Measurements from ENCODE around the gene HSPA14. TPM values are rescaled to one million over a fixed set of nuclear protein-coding genes. Genes with fewer than 3 reads are reported as not detected.
"Not testable (repeated sequence)": the region's sequence is repeated elsewhere in the genome, so short reads cannot be mapped to it uniquely, and the experiment has no call there.

The HSPA14 gene
- total and polyA plus RNA-seq, 4 donors, result 11.1 to 13.6 (median 12.0) TPM

DNA sequence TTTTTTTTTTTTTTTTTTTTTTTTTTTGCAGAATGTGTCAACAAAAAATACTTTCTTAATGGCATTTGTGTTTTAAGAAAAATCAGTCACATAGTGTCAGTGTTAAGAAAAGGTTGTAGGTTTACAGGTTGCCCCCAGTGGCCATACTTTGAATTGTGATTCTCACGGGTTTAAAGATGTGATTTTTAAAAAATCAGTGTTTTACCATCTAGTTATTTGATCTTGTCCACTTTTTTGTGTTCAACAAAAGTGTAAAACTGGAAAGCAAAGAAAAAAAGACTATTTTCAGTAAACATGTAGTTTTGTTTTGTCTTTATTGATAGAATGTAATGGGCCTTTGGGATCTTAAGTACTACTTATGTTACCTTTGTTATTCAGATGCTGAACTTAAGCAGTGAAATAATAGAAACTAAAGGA lies 66.2 kb downstream of the HSPA14 start:
- no peaks in the 10 kb centered on the region for H3K27me3 ChIP-seq (ENCODE audit: control insufficient read depth in 3 of 3, insufficient read depth in 3 of 3, low read length in 2 of 3)
- H3K4me1 ChIP-seq (ENCODE audit: control insufficient read depth in 5 of 5, insufficient read depth in 5 of 5, low read length in 5 of 5), result no peaks in the 10 kb centered on the region
- TF ChIP-seq, protein P1, sequence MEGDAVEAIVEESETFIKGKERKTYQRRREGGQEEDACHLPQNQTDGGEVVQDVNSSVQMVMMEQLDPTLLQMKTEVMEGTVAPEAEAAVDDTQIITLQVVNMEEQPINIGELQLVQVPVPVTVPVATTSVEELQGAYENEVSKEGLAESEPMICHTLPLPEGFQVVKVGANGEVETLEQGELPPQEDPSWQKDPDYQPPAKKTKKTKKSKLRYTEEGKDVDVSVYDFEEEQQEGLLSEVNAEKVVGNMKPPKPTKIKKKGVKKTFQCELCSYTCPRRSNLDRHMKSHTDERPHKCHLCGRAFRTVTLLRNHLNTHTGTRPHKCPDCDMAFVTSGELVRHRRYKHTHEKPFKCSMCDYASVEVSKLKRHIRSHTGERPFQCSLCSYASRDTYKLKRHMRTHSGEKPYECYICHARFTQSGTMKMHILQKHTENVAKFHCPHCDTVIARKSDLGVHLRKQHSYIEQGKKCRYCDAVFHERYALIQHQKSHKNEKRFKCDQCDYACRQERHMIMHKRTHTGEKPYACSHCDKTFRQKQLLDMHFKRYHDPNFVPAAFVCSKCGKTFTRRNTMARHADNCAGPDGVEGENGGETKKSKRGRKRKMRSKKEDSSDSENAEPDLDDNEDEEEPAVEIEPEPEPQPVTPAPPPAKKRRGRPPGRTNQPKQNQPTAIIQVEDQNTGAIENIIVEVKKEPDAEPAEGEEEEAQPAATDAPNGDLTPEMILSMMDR (IDR thresholded peaks at IDR 0.05; ENCODE audit: control extremely low read depth, extremely low read depth), result no peak
- peaks cover 8 to 33% (median 26%) of the 10 kb centered on the region in 4 donors for H3K36me3 ChIP-seq (ENCODE audit: control insufficient read depth in 4 of 4, insufficient read depth in 4 of 4, low read length in 4 of 4)
- no peak overlapping the region for H3K9ac ChIP-seq (ENCODE audit: insufficient read depth in 1 of 2, low read length in 2 of 2)
- DNase-seq, result peak in 2 of 3 donors; percentile 32 to 41
- WGBS, 2 donors, result 38 to 44% methylated on average over 1 of the region's 1 CpG
- H3K9me3 ChIP-seq (ENCODE audit: control insufficient read depth in 4 of 4, insufficient read depth in 3 of 4, low read length in 3 of 4), result peaks cover 0 to 2% (median 0%) of the 10 kb centered on the region in 4 donors
- H3K27ac ChIP-seq (ENCODE audit: low read depth in 1 of 2, low read length in 1 of 2), result no peak overlapping the region
- H3K4me3 ChIP-seq, result no peak overlapping the region
- no peak for ATAC-seq (ENCODE audit: insufficient read depth, low FRiP score)

DNA sequence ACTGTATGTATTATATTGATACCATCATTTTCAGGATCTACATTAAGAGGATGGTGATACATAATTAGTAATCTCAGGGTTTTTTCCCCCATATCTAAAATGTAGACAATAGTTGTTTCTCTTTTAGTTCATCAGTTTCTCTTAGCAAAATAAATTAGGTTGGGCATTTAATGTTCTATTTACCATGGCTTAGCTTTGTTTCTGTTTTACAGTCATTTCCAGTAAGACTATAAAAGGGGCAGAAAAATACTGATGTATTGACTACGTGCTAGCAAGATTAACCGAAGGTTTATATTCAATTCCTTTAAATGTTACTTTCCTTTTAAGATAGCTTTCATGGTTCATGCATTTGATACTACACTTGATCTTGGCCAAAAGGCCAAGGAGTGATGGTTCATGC lies 66.8 kb downstream of the HSPA14 start:
- 94 to 100% methylated on average over 2 of the region's 2 CpGs for WGBS, 2 donors
- DNase-seq, result no peak

GRCh38 chr10:14905890-14906289 lies 67.8 kb downstream of the HSPA14 start:
- Histone ChIP-seq H3K27ac (ENCODE audit: low read depth in 1 of 2, low read length in 1 of 2) (no peak overlapping the region), H3K4me1 (ENCODE audit: control insufficient read depth in 5 of 5, insufficient read depth in 5 of 5, low read length in 5 of 5) (no peaks in the 10 kb centered on the region), H3K27me3 (ENCODE audit: control insufficient read depth in 3 of 3, insufficient read depth in 3 of 3, low read length in 2 of 3) (no peaks in the 10 kb centered on the region), H3K36me3 (ENCODE audit: control insufficient read depth in 4 of 4, insufficient read depth in 4 of 4, low read length in 4 of 4) (peaks cover 9 to 41% (median 34%) of the 10 kb centered on the region in 4 donors), H3K9me3 (ENCODE audit: control insufficient read depth in 4 of 4, insufficient read depth in 3 of 4, low read length in 3 of 4) (peaks cover 0 to 2% (median 0%) of the 10 kb centered on the region in 4 donors), H3K9ac (ENCODE audit: insufficient read depth in 1 of 2, low read length in 2 of 2) (no peak overlapping the region), H3K4me3 (no peak overlapping the region)
- WGBS, 2 donors, result 70 to 85% methylated on average over 2 of the region's 2 CpGs
- TF ChIP-seq, protein P1 (IDR thresholded peaks at IDR 0.05; ENCODE audit: control extremely low read depth, extremely low read depth), result no peak
- ATAC-seq (ENCODE audit: insufficient read depth, low FRiP score) (no peak), DNase-seq (no peak)

More for the DNA sequence above, 66.8 kb downstream of the HSPA14 start:
- H3K27me3 ChIP-seq (ENCODE audit: control insufficient read depth in 3 of 3, insufficient read depth in 3 of 3, low read length in 2 of 3), result no peaks in the 10 kb centered on the region
- no peak for ATAC-seq (ENCODE audit: insufficient read depth, low FRiP score)
- peaks cover 8 to 34% (median 27%) of the 10 kb centered on the region in 4 donors for H3K36me3 ChIP-seq (ENCODE audit: control insufficient read depth in 4 of 4, insufficient read depth in 4 of 4, low read length in 4 of 4)
- H3K4me1 ChIP-seq (ENCODE audit: control insufficient read depth in 5 of 5, insufficient read depth in 5 of 5, low read length in 5 of 5), result no peaks in the 10 kb centered on the region
- H3K9me3 ChIP-seq (ENCODE audit: control insufficient read depth in 4 of 4, insufficient read depth in 3 of 4, low read length in 3 of 4), result peaks cover 0 to 2% (median 0%) of the 10 kb centered on the region in 4 donors
- no peak overlapping the region for H3K4me3 ChIP-seq
- H3K9ac ChIP-seq (ENCODE audit: insufficient read depth in 1 of 2, low read length in 2 of 2), result no peak overlapping the region
- no peak overlapping the region for H3K27ac ChIP-seq (ENCODE audit: low read depth in 1 of 2, low read length in 1 of 2)
- TF ChIP-seq, protein P1 (IDR thresholded peaks at IDR 0.05; ENCODE audit: control extremely low read depth, extremely low read depth), result no peak

- Histone ChIP-seq H3K27me3 (ENCODE audit: control insufficient read depth in 3 of 3, insufficient read depth in 3 of 3, low read length in 2 of 3) (no peaks in the 10 kb centered on the region), H3K4me1 (ENCODE audit: control insufficient read depth in 5 of 5, insufficient read depth in 5 of 5, low read length in 5 of 5) (no peaks in the 10 kb centered on the region)
Measured at GRCh38 chr10:14906765-14907164, 68.7 kb downstream of the HSPA14 start.

DNA sequence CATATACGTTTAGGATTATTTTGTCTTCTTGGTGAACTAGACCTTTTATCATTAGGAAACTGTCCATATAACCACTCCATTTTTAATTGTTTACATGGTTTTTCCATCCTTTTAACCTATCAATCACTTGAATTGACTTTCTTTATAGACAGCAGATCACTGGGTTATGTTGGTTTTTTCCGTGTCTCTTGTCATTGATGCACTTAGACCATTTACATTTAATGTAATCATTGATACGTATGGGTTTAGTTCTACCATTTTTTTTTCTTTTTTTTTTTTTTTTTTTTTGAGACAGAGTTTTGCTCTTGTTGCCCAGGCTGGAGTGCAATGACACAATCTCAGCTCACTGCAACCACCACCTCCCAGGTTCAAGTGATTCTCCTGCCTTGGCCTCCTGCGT lies 69.5 kb downstream of the HSPA14 start:
- peaks cover 12 to 49% (median 40%) of the 10 kb centered on the region in 4 donors for H3K36me3 ChIP-seq (ENCODE audit: control insufficient read depth in 4 of 4, insufficient read depth in 4 of 4, low read length in 4 of 4)
- not testable (repeated sequence) for H3K9ac ChIP-seq (ENCODE audit: insufficient read depth in 1 of 2, low read length in 2 of 2); H3K27ac ChIP-seq (ENCODE audit: low read depth in 1 of 2, low read length in 1 of 2); H3K27me3 ChIP-seq (ENCODE audit: control insufficient read depth in 3 of 3, insufficient read depth in 3 of 3, low read length in 2 of 3); H3K4me3 ChIP-seq; ATAC-seq (ENCODE audit: insufficient read depth, low FRiP score); H3K9me3 ChIP-seq (ENCODE audit: control insufficient read depth in 4 of 4, insufficient read depth in 3 of 4, low read length in 3 of 4); DNase-seq; H3K4me1 ChIP-seq (ENCODE audit: control insufficient read depth in 5 of 5, insufficient read depth in 5 of 5, low read length in 5 of 5)
- 97 to 99% methylated on average over 4 of the region's 4 CpGs for WGBS, 2 donors

More at GRCh38 chr10:14906765-14907164, 68.7 kb downstream of the HSPA14 start:
- H3K9me3 ChIP-seq (ENCODE audit: control insufficient read depth in 4 of 4, insufficient read depth in 3 of 4, low read length in 3 of 4), result peaks cover 0 to 2% (median 0%) of the 10 kb centered on the region in 4 donors
- DNase-seq (no peak), ATAC-seq (ENCODE audit: insufficient read depth, low FRiP score) (no peak)
- no peak overlapping the region for H3K27ac ChIP-seq (ENCODE audit: low read depth in 1 of 2, low read length in 1 of 2)
- WGBS, 2 donors, result 97 to 100% methylated on average over 2 of the region's 2 CpGs
- H3K9ac ChIP-seq (ENCODE audit: insufficient read depth in 1 of 2, low read length in 2 of 2), result no peak overlapping the region
- peaks cover 11 to 48% (median 39%) of the 10 kb centered on the region in 4 donors for H3K36me3 ChIP-seq (ENCODE audit: control insufficient read depth in 4 of 4, insufficient read depth in 4 of 4, low read length in 4 of 4)
- H3K4me3 ChIP-seq, result no peak overlapping the region
- TF ChIP-seq, protein P1 (IDR thresholded peaks at IDR 0.05; ENCODE audit: control extremely low read depth, extremely low read depth), result no peak

All from lung (tissue), 12 donors.